ENCODE results near the gene EEF2K.

The EEF2K gene

GRCh38 chr16:22325598-22326368 is 119.7 kb downstream of the EEF2K start:
- no peak overlapping the region for H3K27ac ChIP-seq (ENCODE audit: low read length)
- DNase-seq (ENCODE audit: low read depth, low spot score): no peak
- peaks cover 58% of the 10 kb centered on the region for H3K36me3 ChIP-seq (ENCODE audit: control insufficient read depth, insufficient read depth, low read length)
- WGBS (ENCODE audit: insufficient coverage, insufficient read length): no CpG with 5 or more reads among the region's 46 CpGs
- H3K4me1 ChIP-seq (ENCODE audit: control insufficient read depth, insufficient read depth, low read length): no peaks in the 10 kb centered on the region
- no peak overlapping the region for H3K4me3 ChIP-seq (ENCODE audit: low read length)
- H3K9me3 ChIP-seq (ENCODE audit: control insufficient read depth, insufficient read depth, low read length): no peaks in the 10 kb centered on the region
- H3K27me3 ChIP-seq (ENCODE audit: control insufficient read depth, insufficient read depth, low read length): no peaks in the 10 kb centered on the region

- Histone ChIP-seq H3K9me3 (ENCODE audit: control insufficient read depth, insufficient read depth, low read length) (no peaks in the 10 kb centered on the region), H3K27me3 (ENCODE audit: control insufficient read depth, insufficient read depth, low read length) (no peaks in the 10 kb centered on the region), H3K27ac (ENCODE audit: low read length) (no peak overlapping the region), H3K4me3 (ENCODE audit: low read length) (no peak overlapping the region), H3K36me3 (ENCODE audit: control insufficient read depth, insufficient read depth, low read length) (peaks cover 58% of the 10 kb centered on the region), H3K4me1 (ENCODE audit: control insufficient read depth, insufficient read depth, low read length) (no peaks in the 10 kb centered on the region)
- no CpG with 5 or more reads among the region's 4 CpGs for WGBS (ENCODE audit: insufficient coverage, insufficient read length)
- DNase-seq (ENCODE audit: low read depth, low spot score): no peak
Measured at GRCh38 chr16:22326369-22326652, 120.2 kb downstream of the EEF2K start.

GRCh38 chr16:22326771-22327445 is 120.8 kb downstream of the EEF2K start:
- H3K4me1 ChIP-seq (ENCODE audit: control insufficient read depth, insufficient read depth, low read length): no peaks in the 10 kb centered on the region
- no peaks in the 10 kb centered on the region for H3K9me3 ChIP-seq (ENCODE audit: control insufficient read depth, insufficient read depth, low read length)
- no peaks in the 10 kb centered on the region for H3K27me3 ChIP-seq (ENCODE audit: control insufficient read depth, insufficient read depth, low read length)
- no peak overlapping the region for H3K27ac ChIP-seq (ENCODE audit: low read length)
- WGBS (ENCODE audit: insufficient coverage, insufficient read length): no CpG with 5 or more reads among the region's 13 CpGs
- DNase-seq (ENCODE audit: low read depth, low spot score): no peak
- peaks cover 56% of the 10 kb centered on the region for H3K36me3 ChIP-seq (ENCODE audit: control insufficient read depth, insufficient read depth, low read length)
- no peak overlapping the region; the same call in 1 of the 2 replicates for H3K4me3 ChIP-seq (ENCODE audit: low read length)

GRCh38 chr16:22327446-22327775 is 121.3 kb downstream of the EEF2K start:
- Histone ChIP-seq H3K27me3 (ENCODE audit: control insufficient read depth, insufficient read depth, low read length) (no peaks in the 10 kb centered on the region), H3K36me3 (ENCODE audit: control insufficient read depth, insufficient read depth, low read length) (peaks cover 51% of the 10 kb centered on the region), H3K27ac (ENCODE audit: low read length) (no peak overlapping the region), H3K9me3 (ENCODE audit: control insufficient read depth, insufficient read depth, low read length) (no peaks in the 10 kb centered on the region), H3K4me3 (ENCODE audit: low read length) (no peak overlapping the region), H3K4me1 (ENCODE audit: control insufficient read depth, insufficient read depth, low read length) (no peaks in the 10 kb centered on the region)
- WGBS (ENCODE audit: insufficient coverage, insufficient read length): no CpG with 5 or more reads among the region's 6 CpGs
- DNase-seq (ENCODE audit: low read depth, low spot score): no peak

GRCh38 chr16:22328081-22328725 is 122.1 kb downstream of the EEF2K start:
- WGBS (ENCODE audit: insufficient coverage, insufficient read length): no CpG with 5 or more reads among the region's 10 CpGs
- peaks cover 48% of the 10 kb centered on the region for H3K36me3 ChIP-seq (ENCODE audit: control insufficient read depth, insufficient read depth, low read length)

GRCh38 chr16:22329199-22329695 is 123.2 kb downstream of the EEF2K start:
- no peak overlapping the region for H3K27ac ChIP-seq (ENCODE audit: low read length)
- no peak overlapping the region for H3K4me3 ChIP-seq (ENCODE audit: low read length)
- H3K27me3 ChIP-seq (ENCODE audit: control insufficient read depth, insufficient read depth, low read length): no peaks in the 10 kb centered on the region
- no CpG with 5 or more reads among the region's 9 CpGs for WGBS (ENCODE audit: insufficient coverage, insufficient read length)
- peaks cover 45% of the 10 kb centered on the region for H3K36me3 ChIP-seq (ENCODE audit: control insufficient read depth, insufficient read depth, low read length)
- H3K9me3 ChIP-seq (ENCODE audit: control insufficient read depth, insufficient read depth, low read length): no peaks in the 10 kb centered on the region
- H3K4me1 ChIP-seq (ENCODE audit: control insufficient read depth, insufficient read depth, low read length): no peaks in the 10 kb centered on the region
- DNase-seq (ENCODE audit: low read depth, low spot score): no peak

More at GRCh38 chr16:22328081-22328725, 122.1 kb downstream of the EEF2K start:
- Histone ChIP-seq H3K9me3 (ENCODE audit: control insufficient read depth, insufficient read depth, low read length) (no peaks in the 10 kb centered on the region), H3K4me3 (ENCODE audit: low read length) (no peak overlapping the region), H3K27ac (ENCODE audit: low read length) (no peak overlapping the region), H3K27me3 (ENCODE audit: control insufficient read depth, insufficient read depth, low read length) (no peaks in the 10 kb centered on the region), H3K4me1 (ENCODE audit: control insufficient read depth, insufficient read depth, low read length) (no peaks in the 10 kb centered on the region)
- DNase-seq (ENCODE audit: low read depth, low spot score): no peak

- Histone ChIP-seq H3K4me3 (ENCODE audit: low read length) (no peak overlapping the region), H3K4me1 (ENCODE audit: control insufficient read depth, insufficient read depth, low read length) (no peaks in the 10 kb centered on the region), H3K9me3 (ENCODE audit: control insufficient read depth, insufficient read depth, low read length) (no peaks in the 10 kb centered on the region), H3K27me3 (ENCODE audit: control insufficient read depth, insufficient read depth, low read length) (no peaks in the 10 kb centered on the region), H3K27ac (ENCODE audit: low read length) (no peak overlapping the region), H3K36me3 (ENCODE audit: control insufficient read depth, insufficient read depth, low read length) (peaks cover 39% of the 10 kb centered on the region)
- DNase-seq (ENCODE audit: low read depth, low spot score): no peak
- no CpG with 5 or more reads among the region's 4 CpGs for WGBS (ENCODE audit: insufficient coverage, insufficient read length)
Measured at GRCh38 chr16:22330326-22330725, 124.2 kb downstream of the EEF2K start.

- H3K36me3 ChIP-seq (ENCODE audit: control insufficient read depth, insufficient read depth, low read length): peaks cover 11% of the 10 kb centered on the region
- H3K9me3 ChIP-seq (ENCODE audit: control insufficient read depth, insufficient read depth, low read length): no peaks in the 10 kb centered on the region
- H3K4me1 ChIP-seq (ENCODE audit: control insufficient read depth, insufficient read depth, low read length): no peaks in the 10 kb centered on the region
- H3K27me3 ChIP-seq (ENCODE audit: control insufficient read depth, insufficient read depth, low read length): no peaks in the 10 kb centered on the region
- no peak overlapping the region for H3K27ac ChIP-seq (ENCODE audit: low read length)
- no peak for DNase-seq (ENCODE audit: low read depth, low spot score)
- no CpG with 5 or more reads among the region's 6 CpGs for WGBS (ENCODE audit: insufficient coverage, insufficient read length)
- H3K4me3 ChIP-seq (ENCODE audit: low read length): no peak overlapping the region
Measured at GRCh38 chr16:22333457-22333994, 127.4 kb downstream of the EEF2K start.

- no CpG with 5 or more reads among the region's 3 CpGs for WGBS (ENCODE audit: insufficient coverage, insufficient read length)
Measured at GRCh38 chr16:22335668-22336246, 129.7 kb downstream of the EEF2K start.

GRCh38 chr16:22336581-22336980 is 130.5 kb downstream of the EEF2K start:
- Histone ChIP-seq H3K4me3 (ENCODE audit: low read length) (no peak overlapping the region), H3K27me3 (ENCODE audit: control insufficient read depth, insufficient read depth, low read length) (no peaks in the 10 kb centered on the region), H3K9me3 (ENCODE audit: control insufficient read depth, insufficient read depth, low read length) (no peaks in the 10 kb centered on the region), H3K4me1 (ENCODE audit: control insufficient read depth, insufficient read depth, low read length) (no peaks in the 10 kb centered on the region), H3K27ac (ENCODE audit: low read length) (no peak overlapping the region), H3K36me3 (ENCODE audit: control insufficient read depth, insufficient read depth, low read length) (peaks cover 11% of the 10 kb centered on the region)
- DNase-seq (ENCODE audit: low read depth, low spot score): no peak

More at GRCh38 chr16:22335668-22336246, 129.7 kb downstream of the EEF2K start:
- no peaks in the 10 kb centered on the region for H3K27me3 ChIP-seq (ENCODE audit: control insufficient read depth, insufficient read depth, low read length)
- no peaks in the 10 kb centered on the region for H3K4me1 ChIP-seq (ENCODE audit: control insufficient read depth, insufficient read depth, low read length)
- H3K4me3 ChIP-seq (ENCODE audit: low read length): no peak overlapping the region
- DNase-seq (ENCODE audit: low read depth, low spot score): no peak
- no peaks in the 10 kb centered on the region for H3K9me3 ChIP-seq (ENCODE audit: control insufficient read depth, insufficient read depth, low read length)
- H3K36me3 ChIP-seq (ENCODE audit: control insufficient read depth, insufficient read depth, low read length): peaks cover 11% of the 10 kb centered on the region
- H3K27ac ChIP-seq (ENCODE audit: low read length): no peak overlapping the region

Data from iPS DF 6.9 (cell line).